Globus pallidus (tissue), 1 donor: Measurements from ENCODE around the gene TTC23.
"Not testable (repeated sequence)": the region's sequence is repeated elsewhere in the genome, so short reads cannot be mapped to it uniquely, and the experiment has no call there.

Experiments used
- DNase-seq: peaks from one replicate; pipeline ENCODE4 v3.0.0-alpha.2; 2015; ENCODE audit warnings: low spot score

TTC23 gene

GRCh38 chr15:99192181-99192580 is 57.2 kb downstream of the TTC23 start:
- not testable (repeated sequence) for DNase-seq

- no peak for DNase-seq
Measured at GRCh38 chr15:99187936-99188335, 61.4 kb downstream of the TTC23 start.

GRCh38 chr15:99185414-99186130 is 63.8 kb downstream of the TTC23 start:
- DNase-seq: peak; percentile 20

GRCh38 chr15:99182791-99183190 is 66.6 kb downstream of the TTC23 start:
- no peak for DNase-seq

GRCh38 chr15:99181545-99181971 is 67.8 kb downstream of the TTC23 start:
- peak; percentile 13 for DNase-seq

- no peak for DNase-seq
Measured at GRCh38 chr15:99180964-99181306, 68.4 kb downstream of the TTC23 start.

GRCh38 chr15:99180086-99180963 is 69.1 kb downstream of the TTC23 start:
- no peak for DNase-seq

- DNase-seq: no peak
Measured at GRCh38 chr15:99177679-99178078, 71.7 kb downstream of the TTC23 start.

GRCh38 chr15:99176757-99177156 is 72.6 kb downstream of the TTC23 start:
- DNase-seq: no peak

- no peak for DNase-seq
Measured at GRCh38 chr15:99174567-99175395, 74.6 kb downstream of the TTC23 start.

GRCh38 chr15:99172989-99173388 is 76.4 kb downstream of the TTC23 start:
- no peak for DNase-seq

- DNase-seq: no peak
Measured at GRCh38 chr15:99172171-99172570, 77.2 kb downstream of the TTC23 start.

GRCh38 chr15:99170476-99171065 is 78.8 kb downstream of the TTC23 start:
- peak; percentile 16 for DNase-seq

GRCh38 chr15:99169769-99170311 is 79.5 kb downstream of the TTC23 start:
- no peak for DNase-seq

- no peak for DNase-seq
Measured at GRCh38 chr15:99168601-99169580, 80.5 kb downstream of the TTC23 start.

GRCh38 chr15:99167640-99168039 is 81.7 kb downstream of the TTC23 start:
- no peak for DNase-seq

GRCh38 chr15:99167201-99167600 is 82.2 kb downstream of the TTC23 start:
- DNase-seq: no peak

GRCh38 chr15:99165956-99166689 is 83.3 kb downstream of the TTC23 start:
- no peak for DNase-seq

GRCh38 chr15:99165020-99165790 is 84.2 kb downstream of the TTC23 start:
- no peak for DNase-seq
